Astrocyte of the cerebellum (primary cell): ENCODE results near the gene DOCK2.

Experiments used
- DNase-seq: peaks from one replicate; pipeline ENCODE4 v3.0.0-alpha.2; 2011; ENCODE audit warnings: low read depth
- H3K4me3 ChIP-seq: 2 replicates; pipeline ENCODE4 v1.5.1; 2011; ENCODE audit warnings: mild to moderate bottlenecking, low read depth, low read length, moderate library complexity
- CTCF ChIP-seq: IDR thresholded peaks from 2 replicates; pipeline ENCODE4 v1.5.1; 2012; ENCODE audit warnings: low read length, low read depth, moderate library complexity, mild to moderate bottlenecking; ENCODE audit errors: missing control alignments
- in situ Hi-C: cut with HindIII; loops from 2 replicates; pipeline ENCODE4 v1.10.0; 2017; ENCODE audit warnings: low sequenced_read_pairs

Gene DOCK2

GRCh38 chr5:169796731-169797130 lies 159.7 kb downstream of the DOCK2 start:
- DNase-seq = no peak
- TF ChIP-seq CTCF = no peak
- in situ Hi-C loops = no loop called here
- no peak overlapping the region for H3K4me3 ChIP-seq

- in situ Hi-C loops = no loop called here
- DNase-seq = no peak
- no peak for TF ChIP-seq CTCF
- no peak overlapping the region for H3K4me3 ChIP-seq
Measured at GRCh38 chr5:169797577-169797976, 160.5 kb downstream of the DOCK2 start.

- TF ChIP-seq CTCF = no peak
- in situ Hi-C loops = no loop called here
- no peak for DNase-seq
Measured at GRCh38 chr5:169798438-169798837, 161.4 kb downstream of the DOCK2 start.

GRCh38 chr5:169798906-169799660 lies 162.0 kb downstream of the DOCK2 start:
- no peak overlapping the region for H3K4me3 ChIP-seq
- TF ChIP-seq CTCF = no peak
- in situ Hi-C loops = no loop called here
- DNase-seq = no peak

More at GRCh38 chr5:169798438-169798837, 161.4 kb downstream of the DOCK2 start:
- H3K4me3 ChIP-seq = no peak overlapping the region

- no peak overlapping the region for H3K4me3 ChIP-seq
- no peak for DNase-seq
- in situ Hi-C loops = no loop called here
- TF ChIP-seq CTCF = no peak
Measured at GRCh38 chr5:169801324-169801777, 164.3 kb downstream of the DOCK2 start.

GRCh38 chr5:169801781-169802180 lies 164.7 kb downstream of the DOCK2 start:
- in situ Hi-C loops = no loop called here
- H3K4me3 ChIP-seq = no peak overlapping the region
- no peak for DNase-seq

More at GRCh38 chr5:169801781-169802180, 164.7 kb downstream of the DOCK2 start:
- no peak for TF ChIP-seq CTCF
